HL-60/S4 (cell line): Measurements from ENCODE around the gene SDK2.
"Not testable (repeated sequence)": the region's sequence is repeated elsewhere in the genome, so short reads cannot be mapped to it uniquely, and the experiment has no call there.

Experiments used
- in situ Hi-C: fragments of 300-500 bp; cut with MboI; formaldehyde crosslinking; loops from 2 replicates; pipeline ENCODE4 v1.14.3; 2022; ENCODE audit warnings: low sequenced_read_pairs

SDK2 gene

GRCh38 chr17:73466704-73467433 lies 177.4 kb downstream of the SDK2 start:
- in situ Hi-C loops, result no loop called here

DNA sequence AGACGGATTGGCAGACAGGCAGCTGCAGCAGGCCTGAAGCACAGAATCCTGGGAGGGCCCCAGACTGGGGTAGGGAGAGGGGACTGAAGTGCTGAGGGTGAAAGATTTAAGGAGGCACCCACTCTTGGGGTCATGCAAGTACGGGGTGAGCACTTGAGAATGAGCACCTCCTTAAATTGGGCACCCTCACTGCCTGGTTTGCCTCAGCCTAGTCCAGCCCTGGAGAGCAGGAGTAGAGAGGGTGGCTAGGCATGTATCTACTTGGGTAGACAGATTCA lies 178.4 kb downstream of the SDK2 start:
- in situ Hi-C loops, result no loop called here

DNA sequence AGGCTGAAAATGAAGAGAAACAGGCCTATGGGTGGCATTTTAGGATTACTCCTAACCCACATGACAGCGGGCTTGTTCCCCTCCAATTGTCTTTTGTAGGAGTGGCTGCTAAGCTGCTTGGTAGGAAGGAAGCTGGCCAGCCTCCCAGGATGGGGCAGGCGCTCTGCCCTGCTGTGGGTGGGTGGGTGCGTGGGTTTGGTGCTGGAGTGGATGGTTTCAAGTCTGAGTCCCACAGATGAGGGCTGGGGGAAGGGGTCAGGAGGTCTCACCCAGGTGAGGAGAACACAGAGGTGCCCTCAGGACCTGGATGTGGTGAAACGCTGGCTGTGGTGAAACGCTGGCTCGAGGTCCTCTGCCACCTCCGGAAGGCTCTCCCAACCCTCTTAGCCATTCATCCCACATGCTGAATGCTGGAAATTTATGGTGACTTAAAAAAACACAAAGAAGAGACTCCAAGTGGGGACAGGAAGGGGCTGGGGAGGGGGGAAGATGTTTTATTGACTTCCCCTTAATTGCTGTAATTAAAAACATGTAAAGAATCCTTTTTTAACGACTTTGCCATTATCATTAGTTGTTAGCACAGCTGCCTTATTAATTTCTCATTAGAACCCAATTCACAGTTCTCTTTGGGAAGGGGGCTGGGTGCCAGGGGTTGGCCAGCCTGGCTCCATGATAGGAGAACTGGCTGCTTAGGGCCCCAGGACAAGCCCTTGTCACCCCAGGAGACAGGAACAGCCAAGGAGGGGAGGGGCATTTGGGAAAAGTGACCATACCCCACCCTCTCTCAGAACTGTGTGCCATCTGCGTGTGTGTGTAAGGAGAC lies 178.9 kb downstream of the SDK2 start:
- in situ Hi-C loops, result no loop called here

- in situ Hi-C loops, result no loop called here
Observed at GRCh38 chr17:73464447-73464846, 179.8 kb downstream of the SDK2 start.

DNA sequence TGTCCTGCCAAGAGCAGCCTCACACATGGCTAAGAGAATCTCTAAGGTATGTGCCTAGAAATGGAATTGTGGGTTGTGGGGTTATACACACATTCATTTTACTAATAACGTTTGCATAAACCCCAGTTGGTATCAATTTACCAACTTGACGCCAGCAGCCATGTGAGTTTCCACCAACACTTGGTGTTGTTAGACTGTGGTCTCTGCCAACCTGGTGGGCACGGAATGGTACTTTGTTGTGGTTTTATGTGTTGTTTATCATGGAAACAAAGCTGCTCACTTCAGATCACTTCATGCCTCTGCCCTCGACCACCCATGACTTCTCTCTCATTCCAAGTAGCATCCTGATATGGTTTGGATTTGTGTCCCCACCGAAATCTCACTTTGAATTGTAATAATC lies 180.4 kb downstream of the SDK2 start:
- in situ Hi-C loops, result no loop called here

- in situ Hi-C loops, result no loop called here
Observed at GRCh38 chr17:73462823-73463222, 181.4 kb downstream of the SDK2 start.

DNA sequence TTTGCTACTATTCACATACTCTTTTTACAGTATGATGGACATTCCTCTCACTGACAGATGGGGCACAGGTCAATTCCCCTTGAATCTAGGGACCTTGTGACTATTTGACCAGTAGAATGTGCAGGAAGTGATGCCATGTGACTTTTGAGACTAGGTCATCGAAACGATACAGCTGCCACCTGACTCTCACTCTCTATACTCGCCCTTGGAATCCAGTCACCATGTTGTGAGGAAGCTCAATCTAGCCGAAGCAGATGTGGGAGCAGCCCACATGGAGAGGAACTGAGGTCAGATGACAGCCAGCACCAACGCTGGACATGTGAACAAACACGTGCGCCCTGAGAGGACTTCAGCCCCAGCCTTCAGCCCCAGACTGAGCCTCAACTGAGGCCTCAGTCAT lies 184.3 kb downstream of the SDK2 start:
- in situ Hi-C loops, result no loop called here

- in situ Hi-C loops, result no loop called here
Observed at GRCh38 chr17:73455767-73456166, 188.5 kb downstream of the SDK2 start.

GRCh38 chr17:73455050-73455687 lies 189.1 kb downstream of the SDK2 start:
- in situ Hi-C loops, result no loop called here

DNA sequence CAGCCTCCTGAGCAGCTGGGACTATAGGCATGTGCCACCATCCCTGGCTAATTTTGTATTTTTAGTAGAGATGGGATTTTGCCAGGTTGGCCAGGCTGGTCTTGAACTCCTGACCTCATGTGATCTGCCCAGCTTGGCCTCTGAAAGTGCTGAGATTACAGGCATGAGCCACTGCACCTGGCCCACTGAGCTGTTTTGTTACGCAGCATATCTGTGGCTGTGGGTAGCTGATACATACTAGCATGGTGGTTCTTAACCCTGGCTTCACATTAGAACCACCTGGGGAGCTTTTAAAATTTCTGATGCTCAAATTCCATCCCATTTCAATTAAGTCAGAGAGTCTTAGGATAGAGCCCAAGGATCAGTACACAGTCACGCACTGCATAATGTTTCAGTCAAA lies 190.8 kb downstream of the SDK2 start:
- in situ Hi-C loops, result not testable (repeated sequence)

GRCh38 chr17:73453090-73453489 lies 191.2 kb downstream of the SDK2 start:
- in situ Hi-C loops, result no loop called here

DNA sequence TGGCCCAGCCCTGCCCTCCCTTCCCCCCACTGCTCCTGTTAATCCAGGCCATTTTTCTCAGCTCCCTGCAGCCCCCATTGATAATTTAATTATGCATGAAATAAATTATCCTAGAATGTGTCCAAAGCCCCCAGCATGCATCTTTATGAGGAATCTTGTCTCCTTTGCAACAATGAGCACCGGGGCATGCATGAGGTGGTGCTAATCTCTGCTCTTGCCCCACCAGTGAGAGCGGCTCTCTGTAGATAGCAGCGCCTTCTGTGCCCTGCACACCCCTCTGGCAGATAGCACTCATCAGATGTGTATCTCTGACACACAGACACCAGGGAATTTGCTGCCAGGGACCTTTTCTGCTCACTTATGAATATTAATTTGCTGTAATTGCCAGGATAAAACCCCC lies 192.2 kb downstream of the SDK2 start:
- in situ Hi-C loops, result no loop called here

GRCh38 chr17:73447319-73447718 lies 196.9 kb downstream of the SDK2 start:
- in situ Hi-C loops, result loop anchor here (25.0 kb wide), 2 partner anchors 265 to 515 kb away; no protein-coding TSS in a partner anchor

GRCh38 chr17:73446617-73447016 lies 197.6 kb downstream of the SDK2 start:
- in situ Hi-C loops, result loop anchor here (25.0 kb wide), 2 partner anchors 266 to 516 kb away; no protein-coding TSS in a partner anchor

GRCh38 chr17:73445466-73445865 lies 198.8 kb downstream of the SDK2 start:
- in situ Hi-C loops, result loop anchor here (25.0 kb wide), 2 partner anchors 267 to 517 kb away; no protein-coding TSS in a partner anchor

- in situ Hi-C loops, result loop anchor here (25.0 kb wide), 2 partner anchors 268 to 518 kb away; no protein-coding TSS in a partner anchor
Observed at GRCh38 chr17:73444021-73444420, 200.2 kb downstream of the SDK2 start.

DNA sequence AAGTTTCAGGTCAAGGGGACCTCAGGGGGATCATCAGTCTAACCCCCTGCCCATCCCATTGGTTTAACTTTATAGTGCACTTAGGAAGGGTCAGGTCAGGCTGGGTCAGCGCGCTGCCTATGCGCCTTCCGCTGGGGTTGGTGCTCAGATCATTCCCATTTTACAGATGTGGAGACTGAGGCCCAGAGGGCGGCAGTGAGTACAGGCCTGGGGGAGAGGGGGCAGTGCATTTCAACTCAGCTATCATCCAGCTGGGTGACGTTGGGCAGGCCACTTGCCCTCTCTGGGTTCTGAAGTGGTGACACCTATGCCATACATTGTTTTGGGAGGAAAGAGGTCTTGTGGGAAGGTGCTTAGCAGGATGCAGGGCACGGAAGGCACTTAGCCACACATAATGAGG lies 204.6 kb downstream of the SDK2 start:
- in situ Hi-C loops, result loop anchor here (25.0 kb wide), 2 partner anchors 273 to 523 kb away; no protein-coding TSS in a partner anchor

DNA sequence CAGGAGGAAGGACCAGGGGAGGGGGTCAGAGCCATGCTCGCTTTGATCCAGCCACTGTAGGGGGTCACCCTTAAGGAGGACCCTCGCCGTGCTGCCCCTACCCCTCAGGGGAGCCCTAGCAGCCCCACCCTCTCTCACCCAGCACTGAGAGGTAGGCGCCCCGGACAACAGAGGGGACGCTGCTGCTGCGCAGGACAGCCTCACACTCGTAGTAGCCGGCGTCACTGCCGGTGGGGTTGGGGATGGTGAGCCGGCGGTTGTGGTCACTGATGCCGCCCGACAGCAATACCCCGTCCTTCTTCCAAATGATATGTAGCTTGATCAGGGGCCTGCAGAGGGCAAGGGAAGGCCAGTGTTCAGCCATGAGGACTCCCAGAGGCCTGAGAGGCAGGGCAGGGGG lies 206.4 kb downstream of the SDK2 start:
- in situ Hi-C loops, result loop anchor here (25.0 kb wide), 2 partner anchors 274 to 524 kb away; no protein-coding TSS in a partner anchor

- in situ Hi-C loops, result loop anchor here (25.0 kb wide), 2 partner anchors 275 to 525 kb away; no protein-coding TSS in a partner anchor
Observed at GRCh38 chr17:73436954-73437353, 207.3 kb downstream of the SDK2 start.

GRCh38 chr17:73435412-73435811 lies 208.8 kb downstream of the SDK2 start:
- in situ Hi-C loops, result loop anchor here (25.0 kb wide), 2 partner anchors 277 to 527 kb away; no protein-coding TSS in a partner anchor

DNA sequence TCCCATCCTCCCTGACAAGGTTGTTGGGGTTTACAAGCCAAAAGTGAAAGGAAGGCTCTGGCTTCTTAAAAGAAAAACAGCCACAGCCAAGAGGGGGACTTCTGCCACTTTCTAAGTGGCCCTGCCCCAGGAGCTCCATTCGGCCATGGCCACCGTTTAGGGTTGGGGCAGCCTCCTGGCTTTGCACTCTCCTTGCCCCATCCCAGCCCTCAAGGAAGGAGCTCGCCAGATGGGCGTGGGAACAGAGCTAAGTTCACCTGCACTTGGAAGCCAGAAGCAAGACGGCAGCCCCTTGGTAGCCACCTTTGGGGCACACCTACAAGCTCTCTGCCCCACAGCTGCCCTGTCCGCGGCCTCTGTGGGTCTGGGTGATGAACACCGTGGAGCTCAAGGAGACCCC lies 210.1 kb downstream of the SDK2 start:
- in situ Hi-C loops, result loop anchor here (25.0 kb wide), 2 partner anchors 278 to 528 kb away; no protein-coding TSS in a partner anchor
